GM21447 (cell line): ENCODE results near the gene P4HB.

Experiments used
- ATAC-seq: cut with Tn5 transposase; IDR thresholded peaks from one replicate; pipeline ENCODE4 v1.9.1; 2021; ENCODE audit not compliant: unreplicated experiment

Gene P4HB

DNA sequence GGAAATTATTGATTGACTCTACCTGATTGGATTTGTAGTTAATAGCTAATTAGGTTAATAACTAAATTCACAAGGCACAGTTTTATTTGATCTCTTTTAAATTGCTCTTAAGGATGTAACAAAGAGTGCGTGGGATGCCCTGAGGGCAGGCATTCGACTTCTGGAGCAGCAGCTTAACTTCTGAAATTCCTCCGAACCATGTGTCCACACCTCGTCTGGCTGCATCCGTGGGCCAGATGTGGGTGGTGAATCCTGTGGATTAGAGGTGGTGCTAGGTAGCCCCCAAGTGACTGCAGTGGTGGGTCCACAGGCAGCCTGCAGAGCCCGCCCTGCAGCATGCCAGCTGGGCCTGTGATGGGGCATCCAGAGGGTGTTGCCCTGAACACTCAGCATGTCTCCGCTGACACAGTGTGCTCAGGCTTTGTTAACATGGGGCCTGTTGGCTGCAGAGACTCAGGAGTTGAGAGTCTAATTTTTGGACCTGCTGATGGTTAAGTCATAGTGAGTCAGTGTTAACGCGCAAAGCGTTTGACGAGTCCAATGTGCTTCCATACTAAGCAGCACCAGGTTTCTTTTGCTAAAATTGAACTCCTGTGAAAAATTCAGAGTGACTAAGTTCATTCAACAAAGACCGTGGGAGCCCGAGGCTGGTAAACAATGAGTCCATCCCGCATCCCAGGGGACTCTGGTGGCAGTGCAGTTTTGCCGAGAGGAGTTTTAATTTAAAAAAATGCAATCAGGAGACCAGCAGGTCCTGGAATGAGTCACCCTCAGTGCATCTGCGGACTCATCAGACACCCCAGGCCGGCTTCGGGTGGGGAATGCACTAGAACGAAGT, 37.9 kb upstream of the P4HB start:
- ATAC-seq: no peak

DNA sequence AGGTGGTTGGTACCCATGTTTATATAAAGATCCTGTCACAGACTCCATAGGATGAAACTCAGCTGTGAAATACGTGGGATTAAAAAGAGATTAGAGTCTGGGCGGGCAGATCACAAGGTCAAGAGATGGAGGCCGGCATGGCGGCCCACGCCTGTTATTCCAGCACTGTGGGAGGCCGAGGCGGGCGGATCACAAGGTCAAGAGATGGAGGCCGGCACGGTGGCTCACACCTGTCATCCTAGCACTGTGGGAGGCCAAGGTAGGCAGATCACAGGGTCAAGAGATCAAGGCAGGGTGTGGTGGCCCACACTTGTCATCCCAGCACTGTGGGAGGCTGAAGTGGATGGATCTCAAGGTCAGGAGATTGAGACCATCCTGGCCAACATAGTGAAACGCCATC, 35.1 kb upstream of the P4HB start:
- ATAC-seq: no peak

DNA sequence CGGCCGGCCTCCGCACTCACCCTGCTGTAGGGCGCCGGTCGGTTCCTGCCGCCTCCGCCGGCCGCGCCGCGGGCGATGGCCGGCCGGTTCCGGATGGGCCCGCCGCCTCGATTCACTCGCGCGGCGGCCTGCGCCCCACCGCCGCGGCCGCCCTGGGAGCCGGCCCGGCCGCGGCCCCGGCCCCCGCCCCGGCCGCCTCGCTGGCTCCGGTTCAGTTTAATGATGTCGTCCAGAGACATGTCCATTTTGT, 30.9 kb upstream of the P4HB start:
- ATAC-seq: no peak

DNA sequence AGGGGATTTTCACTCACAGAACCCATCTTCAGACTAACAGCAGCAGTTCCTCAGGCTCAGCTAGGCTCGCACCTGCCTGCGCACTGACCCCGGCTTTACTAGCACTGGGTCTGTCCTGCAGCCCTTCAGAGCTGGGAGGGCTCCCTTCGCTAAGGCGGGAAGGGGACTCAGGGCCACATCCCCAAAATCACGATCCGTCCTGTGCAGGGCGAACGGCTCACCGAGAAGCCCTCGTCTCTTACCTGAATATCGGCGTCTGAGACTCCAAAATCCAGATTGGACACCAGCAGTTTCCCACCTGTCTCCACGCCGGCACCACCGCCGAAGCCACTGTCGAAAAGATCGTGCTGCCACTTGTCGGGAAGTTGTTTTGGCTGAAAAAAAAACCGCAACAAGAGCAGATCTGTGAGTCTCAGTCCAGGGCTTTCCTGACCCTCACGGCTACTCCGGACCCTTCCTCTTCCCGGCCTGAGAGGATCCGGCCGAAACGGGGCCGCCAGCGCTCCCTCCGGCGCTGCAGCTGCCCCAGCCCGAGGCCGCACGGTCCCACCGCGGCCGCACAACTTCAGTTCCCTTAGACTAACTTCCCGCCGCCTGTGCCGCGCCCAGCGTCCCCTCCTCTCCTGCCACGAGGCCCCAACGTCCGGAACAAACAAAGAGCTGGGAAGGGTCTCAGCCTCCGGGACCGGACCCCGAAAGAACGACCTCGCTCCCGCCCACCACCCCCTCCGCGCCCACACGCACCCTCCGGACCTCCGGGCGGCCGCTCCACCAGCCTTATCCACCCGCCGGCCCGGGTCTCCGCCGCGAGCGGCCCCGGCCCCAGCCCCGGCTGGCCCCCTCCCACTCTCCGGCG, 30.3 kb upstream of the P4HB start:
- peak; percentile 7 for ATAC-seq

DNA sequence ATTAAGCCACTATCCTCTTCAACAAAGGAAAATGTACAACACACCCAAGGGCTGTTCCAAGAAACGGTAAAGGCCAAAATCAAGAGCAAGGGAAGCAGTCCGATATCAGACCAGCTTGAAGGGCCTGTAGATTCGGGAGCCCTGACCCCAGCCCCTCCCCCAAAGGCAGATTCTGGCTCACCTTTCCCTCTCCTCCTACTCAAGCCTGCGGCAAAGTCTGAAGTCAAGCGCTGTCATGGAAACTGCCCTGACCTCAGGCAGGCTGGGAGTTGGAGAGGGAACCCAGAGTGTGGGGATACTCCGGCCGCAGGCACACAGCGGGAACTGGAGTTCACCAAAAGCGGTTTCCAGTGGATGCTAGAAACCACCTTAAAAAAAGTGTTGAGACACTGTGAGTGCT, 29.3 kb upstream of the P4HB start:
- no peak for ATAC-seq

DNA sequence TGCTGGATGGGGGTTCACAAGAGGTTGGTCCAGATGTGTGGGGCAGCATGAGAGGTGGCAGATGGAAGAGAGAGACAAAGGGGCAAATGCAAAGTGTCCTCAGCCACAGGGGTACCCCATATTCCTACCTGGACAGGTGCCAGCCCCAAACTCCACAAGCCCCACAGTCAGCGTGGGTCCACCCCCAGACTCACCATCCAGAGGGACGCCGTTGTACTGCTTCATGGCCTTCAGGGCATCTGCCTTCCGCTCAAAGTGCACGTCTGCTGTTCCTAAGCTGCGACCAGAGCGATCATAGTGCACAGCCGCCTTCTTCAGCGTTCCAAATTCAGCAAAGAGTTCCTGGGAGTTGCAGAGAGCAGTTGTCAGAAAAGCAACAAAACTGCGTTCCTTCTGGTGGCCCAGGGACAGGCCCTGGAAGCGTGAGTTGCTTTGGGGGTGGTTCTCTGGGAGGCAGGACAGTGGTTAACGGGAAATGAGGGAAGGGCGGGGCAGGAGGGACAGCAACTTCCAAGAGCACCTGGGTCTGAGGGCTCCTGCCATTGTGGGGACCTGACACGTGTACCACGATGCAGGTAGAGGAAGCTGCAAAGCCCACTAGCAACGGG, 28.8 kb upstream of the P4HB start:
- no peak for ATAC-seq

DNA sequence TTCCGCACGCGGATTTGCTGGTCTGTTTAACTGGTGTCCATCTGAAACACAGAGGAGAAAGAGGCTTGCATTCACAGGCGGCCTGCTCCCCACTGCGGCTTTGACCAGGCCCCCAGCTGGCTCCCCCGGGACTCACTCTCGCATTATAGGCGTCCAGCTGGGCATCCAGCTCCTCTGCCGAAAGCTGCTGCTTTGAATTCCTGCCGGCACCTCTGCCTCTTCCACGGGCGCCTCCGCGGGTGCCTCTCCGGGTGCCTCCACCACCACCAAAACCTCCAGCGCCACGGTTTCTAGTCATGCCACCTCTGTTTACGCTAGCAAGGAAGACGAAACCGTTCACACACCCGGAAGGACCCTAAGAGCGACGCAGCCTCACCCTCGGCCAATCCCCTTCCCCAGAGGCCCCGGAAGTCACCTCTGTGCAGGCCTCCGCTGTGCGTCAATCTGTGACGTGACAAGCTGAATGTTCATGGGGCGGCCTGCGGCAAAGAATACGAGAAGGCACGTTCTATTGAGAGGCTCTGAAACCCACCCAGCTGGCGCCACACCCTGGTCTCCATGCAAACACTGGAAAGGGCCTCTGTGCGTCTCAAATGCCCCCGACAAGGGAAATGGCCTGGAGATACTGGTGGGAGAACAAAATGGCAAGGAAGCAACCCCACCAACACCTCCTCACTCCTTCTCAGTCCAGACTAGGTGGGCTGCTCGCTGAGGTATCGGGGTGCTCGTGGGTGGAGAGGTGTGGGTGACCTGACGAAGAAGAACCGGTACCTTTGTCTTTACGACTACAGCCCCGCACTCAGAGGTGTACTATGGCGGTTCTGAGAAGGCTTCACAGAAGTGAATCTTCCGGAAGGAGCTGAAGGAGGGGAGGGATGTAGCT, 28.0 kb upstream of the P4HB start:
- no peak for ATAC-seq

DNA sequence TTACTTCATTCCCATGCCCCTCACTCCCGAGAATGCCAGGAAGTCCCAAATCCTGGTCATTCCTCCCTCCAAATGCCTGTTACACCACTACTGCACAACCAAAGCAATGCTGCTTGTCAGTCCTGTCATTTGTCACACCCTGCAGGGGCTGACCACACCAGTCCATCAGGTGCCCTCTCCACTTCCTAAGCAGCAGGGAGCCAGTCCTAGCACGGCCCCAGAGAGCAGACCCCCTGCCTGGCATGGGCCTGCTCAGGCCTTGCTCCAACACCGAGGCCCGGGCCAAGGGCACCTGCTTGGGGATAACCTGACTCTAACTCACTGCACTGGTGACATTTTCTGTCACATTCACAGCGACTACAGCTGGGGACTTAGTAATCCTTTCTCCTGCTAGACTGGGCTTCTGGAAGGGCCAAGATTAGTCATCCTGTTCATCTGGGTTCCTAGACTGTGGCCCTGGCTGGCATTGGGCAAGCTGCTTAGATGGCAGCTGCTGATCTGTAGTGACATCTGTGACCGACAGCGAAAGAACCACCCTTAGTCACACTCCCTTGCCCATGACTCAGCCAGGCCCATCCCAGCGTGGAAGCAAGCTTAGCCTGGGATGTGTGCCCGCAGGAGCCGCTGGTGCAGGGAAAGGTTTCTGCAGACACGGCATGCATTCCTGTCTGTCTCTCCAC, 25.7 kb upstream of the P4HB start:
- no peak for ATAC-seq

DNA sequence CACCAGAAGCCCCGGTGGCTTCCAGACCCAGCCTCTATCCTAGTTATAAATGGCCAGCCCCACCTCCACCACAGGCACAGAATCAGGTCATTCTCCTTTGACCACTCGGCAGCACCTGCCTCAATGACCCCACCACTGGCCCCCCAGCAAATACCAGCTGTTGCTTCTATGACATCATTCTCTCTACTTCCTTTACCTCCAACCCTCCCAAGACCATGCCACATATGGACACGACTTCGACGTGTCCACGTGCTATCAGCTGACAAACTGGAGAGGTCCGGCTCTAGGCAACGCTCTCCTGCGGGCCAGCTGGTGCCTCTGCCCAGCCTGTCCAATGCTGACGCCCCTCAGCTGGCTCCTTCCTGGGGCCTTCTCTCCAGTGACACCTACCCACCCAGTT, 25.1 kb upstream of the P4HB start:
- no peak for ATAC-seq

DNA sequence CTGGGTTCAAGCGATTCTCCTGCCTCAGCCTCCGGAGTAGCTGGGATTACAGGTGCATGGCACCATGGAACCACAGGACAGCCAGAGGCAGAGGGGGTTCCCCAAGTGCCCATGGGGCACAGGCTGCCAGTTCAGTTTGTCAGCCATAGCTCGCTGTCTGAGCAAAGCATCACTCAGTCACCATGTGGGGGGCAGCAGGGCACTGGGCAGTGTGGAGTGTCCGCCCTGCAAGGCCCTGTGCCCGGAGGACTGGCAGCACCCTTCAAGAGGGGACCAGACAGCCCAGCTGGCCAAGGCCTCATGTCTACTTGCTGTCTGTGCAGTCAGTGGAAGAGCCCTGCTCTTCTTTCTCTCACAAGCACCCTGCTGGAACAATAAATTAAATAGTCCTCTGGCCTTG, 24.6 kb upstream of the P4HB start:
- ATAC-seq: no peak

DNA sequence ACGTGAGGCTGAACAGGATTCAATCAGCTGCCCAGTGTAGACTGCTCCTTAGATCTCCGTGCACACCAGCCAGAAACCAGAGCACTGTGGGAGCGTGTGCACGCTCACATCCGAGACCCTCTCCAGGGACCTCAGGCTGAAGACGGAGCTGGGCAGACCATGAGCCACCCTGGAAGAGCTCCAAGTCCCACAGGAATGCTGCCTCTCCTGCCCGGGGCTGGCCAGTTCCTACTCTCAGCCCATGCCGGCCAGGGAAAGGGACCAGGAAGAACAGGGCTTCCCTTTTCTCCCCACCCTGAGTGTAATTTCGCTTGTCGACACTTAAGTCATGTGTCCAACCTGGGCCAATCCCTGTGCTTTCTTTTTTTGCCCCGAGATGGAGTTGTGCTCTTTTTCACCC, 24.2 kb upstream of the P4HB start:
- ATAC-seq: no peak

DNA sequence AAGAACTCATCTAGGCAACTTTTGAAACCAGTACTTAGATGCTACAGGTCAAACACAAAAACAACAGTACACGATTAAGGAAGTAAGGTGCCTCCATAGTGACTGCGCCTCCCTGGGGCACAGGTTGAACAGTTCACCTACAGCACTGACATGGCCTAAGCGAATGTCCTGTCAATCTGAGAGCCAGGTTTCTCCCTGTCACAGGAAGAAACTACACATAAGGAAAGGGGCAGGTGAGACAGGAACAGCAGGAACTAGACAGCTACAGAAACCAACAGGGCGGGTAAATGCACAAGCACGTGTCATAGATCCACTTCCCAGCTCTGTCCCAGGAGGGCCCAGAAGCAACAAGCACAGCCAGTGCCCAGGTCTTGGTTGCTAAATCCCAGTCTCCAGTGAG, 18.8 kb upstream of the P4HB start:
- ATAC-seq: no peak

DNA sequence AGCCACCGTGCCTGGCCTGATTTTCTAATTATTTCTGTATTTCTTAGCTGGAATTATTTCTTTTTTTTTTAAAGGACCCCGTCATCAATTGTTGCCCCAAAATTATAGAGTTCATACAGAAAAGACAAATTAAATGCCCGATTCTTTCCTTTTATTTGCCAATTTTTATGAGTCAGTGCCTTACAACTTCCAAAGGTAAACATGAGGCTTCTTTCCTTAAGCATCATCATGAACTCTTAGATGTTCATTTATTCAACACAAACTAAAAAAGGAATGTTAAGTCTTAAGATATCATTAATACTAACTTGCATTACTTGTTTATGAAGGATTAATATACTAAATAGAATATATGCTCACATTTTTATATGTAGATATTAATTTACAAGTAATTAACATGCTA, 18.0 kb upstream of the P4HB start:
- no peak for ATAC-seq

DNA sequence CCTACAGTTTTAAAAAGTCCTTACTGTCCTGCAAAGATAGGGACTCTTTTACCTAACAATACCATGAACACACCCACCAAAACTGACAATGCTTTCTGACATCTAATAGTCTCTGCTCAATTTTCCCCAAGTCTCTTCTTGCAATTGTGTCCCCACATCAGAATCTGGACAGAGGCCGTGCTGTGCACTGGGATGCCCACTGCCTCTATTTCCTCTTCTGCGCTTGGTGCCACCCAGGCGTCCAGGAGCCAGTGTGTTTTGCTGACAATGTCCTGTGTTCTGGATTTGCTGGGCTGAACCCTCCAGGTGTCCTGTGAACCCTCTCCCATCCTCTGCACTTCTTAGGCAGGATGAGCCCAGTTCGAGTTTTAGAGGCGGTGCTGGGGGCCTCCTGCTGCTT, 17.2 kb upstream of the P4HB start:
- ATAC-seq: no peak

DNA sequence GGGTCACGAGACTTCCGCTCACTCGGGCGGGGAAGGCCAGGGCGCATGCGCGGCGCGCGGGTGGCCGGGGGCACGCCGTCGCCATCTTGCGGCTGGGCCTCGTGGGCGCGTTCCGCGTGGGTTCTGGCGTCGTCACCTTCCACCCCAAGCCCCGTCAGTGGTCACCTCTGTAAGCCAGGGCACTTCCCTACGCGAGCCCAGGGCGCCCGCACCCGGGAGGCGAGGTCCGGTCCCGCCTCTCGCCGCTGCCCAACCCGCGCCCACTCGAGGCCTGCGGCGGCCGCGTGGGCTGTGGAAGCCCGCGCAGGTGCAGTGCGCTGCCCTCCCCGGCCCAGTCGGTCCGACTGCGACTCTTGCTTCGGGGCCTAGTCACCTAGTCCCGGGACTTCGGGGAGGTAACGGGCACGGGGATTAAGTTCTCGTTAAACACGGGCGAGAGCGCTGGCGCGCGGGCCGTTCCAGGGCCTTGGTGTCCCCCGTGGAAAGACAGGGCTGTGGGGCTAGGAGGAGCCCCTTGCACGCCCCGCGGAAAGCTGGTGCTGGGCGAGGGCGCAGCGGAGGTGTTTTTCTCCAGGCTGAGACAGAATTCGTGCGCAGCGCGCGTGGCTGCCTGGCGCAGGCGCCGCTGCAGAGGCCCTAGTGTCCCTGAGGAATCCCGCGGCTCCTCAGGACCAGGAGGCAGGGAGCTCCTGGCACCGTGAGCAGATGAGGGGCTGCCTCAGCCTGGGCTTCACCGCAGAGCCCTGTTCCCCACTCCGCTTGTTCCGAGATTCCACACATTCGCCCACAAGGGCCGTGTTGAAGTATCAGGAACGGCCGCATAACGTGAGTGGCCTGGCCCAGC, 11.3 kb upstream of the P4HB start:
- ATAC-seq: no peak

DNA sequence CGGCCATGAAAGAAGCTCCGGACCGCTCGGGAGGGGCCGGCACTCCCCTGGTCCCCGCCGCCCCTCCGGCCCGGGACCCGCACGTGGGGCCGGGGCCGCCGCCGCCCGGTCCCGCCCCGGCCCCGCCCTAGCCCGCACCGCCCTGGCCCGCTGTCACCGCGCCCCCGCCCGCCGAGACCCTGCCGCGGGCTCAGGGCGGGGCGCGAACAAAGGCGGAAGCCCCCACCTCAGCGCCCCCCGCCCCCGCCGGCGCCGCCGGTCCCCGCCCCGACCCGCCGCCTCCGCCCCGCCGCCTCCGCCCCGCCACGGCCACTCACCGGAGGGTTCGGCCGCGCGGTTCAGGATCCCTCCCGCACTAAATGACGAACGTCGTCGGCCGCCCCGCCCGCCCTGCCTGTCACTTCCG, 10.6 kb upstream of the P4HB start, which contains the start of gene ARHGDIA:
TSS of gene ARHGDIA (minus strand) at position 357 of the 406 bp plus-strand sequence. CDS start 1,407 bp downstream, outside the sequence.
- ATAC-seq: peak; percentile 32

DNA sequence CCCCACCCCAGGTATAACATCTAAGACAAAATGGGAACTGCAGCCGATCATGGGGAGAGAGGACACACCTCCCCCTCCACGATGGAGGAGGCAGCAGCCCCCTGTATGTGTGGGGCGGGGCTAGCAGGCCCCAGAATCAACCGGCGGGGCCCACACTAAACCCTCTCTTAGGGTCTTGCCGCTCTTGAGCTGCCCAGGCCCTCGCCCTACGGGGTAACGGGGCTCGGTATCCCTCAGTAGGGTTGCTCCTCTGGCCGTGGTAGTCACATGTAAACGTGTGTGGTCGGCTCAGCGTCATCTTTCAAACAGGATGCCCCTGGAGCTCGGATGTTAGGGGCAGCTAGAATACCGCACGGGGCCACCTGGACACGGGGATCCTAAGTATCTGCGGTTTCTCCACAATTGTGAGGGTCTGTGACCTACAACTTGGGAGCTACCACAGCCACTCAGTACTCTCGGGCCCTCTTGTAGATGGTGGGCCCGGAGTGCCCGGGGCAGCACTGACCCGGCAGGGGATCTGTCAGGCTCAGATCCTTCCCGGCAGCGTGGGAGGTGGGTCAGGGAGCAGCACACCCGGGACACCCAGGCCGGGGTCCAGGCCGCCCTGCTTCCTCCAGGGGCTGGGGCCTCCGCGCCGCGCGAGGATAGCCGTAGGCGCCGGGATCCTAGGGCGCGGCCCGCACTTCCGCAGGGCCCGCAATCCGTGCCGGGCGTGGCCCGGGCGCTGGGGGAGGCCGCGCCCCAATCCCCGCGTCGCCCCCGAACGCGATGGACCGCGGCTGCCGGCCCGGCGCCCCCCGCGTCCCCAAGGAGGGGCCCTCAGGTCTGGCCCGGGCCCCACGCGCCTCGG, 10.0 kb upstream of the P4HB start:
- ATAC-seq: no peak

DNA sequence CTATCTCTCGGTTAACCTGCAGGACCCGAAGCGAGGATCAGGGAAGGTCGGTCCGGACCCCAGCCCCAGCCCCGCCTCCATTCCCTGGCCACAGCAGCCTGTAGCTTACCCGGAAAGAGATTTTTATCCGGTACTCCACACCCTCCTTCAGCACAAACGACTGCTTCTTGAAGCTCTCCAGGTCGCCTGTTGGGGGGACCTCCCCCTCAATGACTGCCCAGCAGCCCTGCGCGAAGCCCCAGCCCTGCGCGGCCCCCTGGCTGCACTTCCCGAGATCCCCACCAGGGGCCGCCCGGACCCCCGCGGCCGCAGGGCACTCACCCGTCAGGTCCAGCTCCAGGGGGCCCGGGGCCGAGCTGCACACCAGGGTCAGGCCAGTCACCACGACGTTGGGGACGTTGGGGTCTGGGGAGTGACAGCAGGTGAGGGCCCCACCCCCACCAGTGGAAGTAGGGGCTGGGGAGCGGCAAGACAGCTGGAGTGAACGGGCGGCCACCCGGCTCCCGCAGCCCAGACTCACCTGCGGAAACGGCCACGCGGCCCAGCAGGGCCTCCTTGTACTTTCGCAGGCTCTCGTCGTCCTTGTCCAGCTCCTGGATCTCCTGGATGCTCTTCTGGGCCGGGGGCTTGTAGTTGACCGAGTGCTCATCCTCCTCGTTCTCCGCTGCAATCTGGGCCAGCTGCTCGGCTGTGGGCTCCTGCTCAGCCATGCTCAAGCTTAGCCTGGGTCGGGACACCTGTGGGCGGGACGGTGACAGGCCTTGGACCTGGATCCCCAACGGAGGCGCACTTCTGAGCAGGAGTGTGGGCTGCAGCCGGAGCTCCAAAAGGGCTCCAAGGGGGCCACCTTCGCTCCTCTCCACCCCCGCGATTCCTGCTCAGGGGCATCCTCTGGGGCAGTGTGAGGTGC, 9.1 kb upstream of the P4HB start:
- no peak for ATAC-seq
